ENCODE data around the gene COL17A1. TPM values are rescaled to one million over a fixed set of nuclear protein-coding genes. Genes with fewer than 3 reads are reported as not detected.

COL17A1 gene
- total RNA-seq, 3 donors from 2014 or later (not counting 1 experiment from before 2014, with no cell fraction given) = not detected

GRCh38 chr10:104072786-104073185 is 12.9 kb downstream of the COL17A1 start:
- Histone ChIP-seq H3K27me3 (ENCODE audit: control insufficient read depth, insufficient read depth, low read length) (no peaks in the 10 kb centered on the region), H3K36me3 (ENCODE audit: control insufficient read depth, insufficient read depth, low read length) (no peaks in the 10 kb centered on the region), H3K27ac (ENCODE audit: low read length) (no peak overlapping the region), H3K9me3 (ENCODE audit: control insufficient read depth, insufficient read depth, low read length) (no peaks in the 10 kb centered on the region), H3K4me1 (ENCODE audit: control insufficient read depth, insufficient read depth, low read length) (no peaks in the 10 kb centered on the region), H3K4me3 (ENCODE audit: low read length) (no peak overlapping the region)
- no peak for TF ChIP-seq CTCF (IDR thresholded peaks at IDR 0.05)
- Mint-ChIP-seq H3K4me3 (no peak overlapping the region), H3K4me1 (no peaks in the 10 kb centered on the region), H3K27me3 (ENCODE audit: low read depth in 2 of 2) (no peaks in the 10 kb centered on the region), H3K36me3 (no peaks in the 10 kb centered on the region), H3K9me3 (no peaks in the 10 kb centered on the region), H3K27ac (no peak overlapping the region)
- ATAC-seq (no peak), DNase-seq (no peak)
- WGBS (ENCODE audit: insufficient coverage) = 67% methylated on average over 5 of the region's 5 CpGs
- intact Hi-C loops (cut with micrococcal nuclease) = no loop called here

- DNase-seq = no peak
- Mint-ChIP-seq H3K9me3 (no peaks in the 10 kb centered on the region), H3K27me3 (ENCODE audit: low read depth in 2 of 2) (peaks cover 7 to 13% of the 10 kb centered on the region in 2 donors), H3K36me3 (no peaks in the 10 kb centered on the region), H3K27ac (no peak overlapping the region), H3K4me3 (no peak overlapping the region), H3K4me1 (no peaks in the 10 kb centered on the region)
- intact Hi-C loops (cut with micrococcal nuclease) = no loop called here
- 75% methylated on average over 6 of the region's 6 CpGs for WGBS (ENCODE audit: insufficient coverage)
- Histone ChIP-seq H3K27ac (ENCODE audit: low read length) (no peak overlapping the region), H3K4me3 (ENCODE audit: low read length) (no peak overlapping the region), H3K27me3 (ENCODE audit: control insufficient read depth, insufficient read depth, low read length) (no peaks in the 10 kb centered on the region), H3K9me3 (ENCODE audit: control insufficient read depth, insufficient read depth, low read length) (no peaks in the 10 kb centered on the region), H3K36me3 (ENCODE audit: control insufficient read depth, insufficient read depth, low read length) (no peaks in the 10 kb centered on the region), H3K4me1 (ENCODE audit: control insufficient read depth, insufficient read depth, low read length) (no peaks in the 10 kb centered on the region)
- no peak for ATAC-seq
- no peak for TF ChIP-seq CTCF (IDR thresholded peaks at IDR 0.05)
Observed at GRCh38 chr10:104069613-104070012, 16.1 kb downstream of the COL17A1 start.

- Histone ChIP-seq H3K27ac (ENCODE audit: low read length) (no peak overlapping the region), H3K4me1 (ENCODE audit: control insufficient read depth, insufficient read depth, low read length) (no peaks in the 10 kb centered on the region), H3K36me3 (ENCODE audit: control insufficient read depth, insufficient read depth, low read length) (no peaks in the 10 kb centered on the region), H3K4me3 (ENCODE audit: low read length) (no peak overlapping the region), H3K9me3 (ENCODE audit: control insufficient read depth, insufficient read depth, low read length) (no peaks in the 10 kb centered on the region), H3K27me3 (ENCODE audit: control insufficient read depth, insufficient read depth, low read length) (no peaks in the 10 kb centered on the region)
- Mint-ChIP-seq H3K27ac (no peak overlapping the region), H3K36me3 (no peaks in the 10 kb centered on the region), H3K4me1 (no peaks in the 10 kb centered on the region), H3K9me3 (no peaks in the 10 kb centered on the region), H3K4me3 (no peak overlapping the region), H3K27me3 (ENCODE audit: low read depth in 2 of 2) (peaks cover 7 to 13% of the 10 kb centered on the region in 2 donors)
- DNase-seq (no peak), ATAC-seq (no peak)
- intact Hi-C loops (cut with micrococcal nuclease) = no loop called here
- TF ChIP-seq CTCF (IDR thresholded peaks at IDR 0.05) = no peak
- 93% methylated on average over 12 of the region's 12 CpGs for WGBS (ENCODE audit: insufficient coverage)
Observed at GRCh38 chr10:104067525-104067924, 18.2 kb downstream of the COL17A1 start.

- no peak overlapping the region for H3K4me3 ChIP-seq (ENCODE audit: low read length)
- H3K27me3 ChIP-seq (ENCODE audit: control insufficient read depth, insufficient read depth, low read length) = no peaks in the 10 kb centered on the region
- H3K27me3 Mint-ChIP-seq (ENCODE audit: low read depth in 2 of 2) = peaks cover 7 to 13% of the 10 kb centered on the region in 2 donors
- no peaks in the 10 kb centered on the region for H3K36me3 ChIP-seq (ENCODE audit: control insufficient read depth, insufficient read depth, low read length)
- H3K9me3 Mint-ChIP-seq = no peaks in the 10 kb centered on the region
- no peaks in the 10 kb centered on the region for H3K36me3 Mint-ChIP-seq
- no peak for DNase-seq
- H3K4me1 ChIP-seq (ENCODE audit: control insufficient read depth, insufficient read depth, low read length) = no peaks in the 10 kb centered on the region
- no peaks in the 10 kb centered on the region for H3K4me1 Mint-ChIP-seq
- no peaks in the 10 kb centered on the region for H3K9me3 ChIP-seq (ENCODE audit: control insufficient read depth, insufficient read depth, low read length)
- WGBS (ENCODE audit: insufficient coverage) = 91% methylated on average over 7 of the region's 7 CpGs
- no peak overlapping the region for H3K27ac ChIP-seq (ENCODE audit: low read length)
- H3K4me3 Mint-ChIP-seq = no peak overlapping the region
- TF ChIP-seq CTCF (IDR thresholded peaks at IDR 0.05) = no peak
- intact Hi-C loops (cut with micrococcal nuclease) = no loop called here
- H3K27ac Mint-ChIP-seq = no peak overlapping the region
- ATAC-seq = no peak
Observed at GRCh38 chr10:104066945-104067344, 18.7 kb downstream of the COL17A1 start.

Data from natural killer cell (primary cell).